KMS-11 (cell line): Measurements from ENCODE around the gene MED17.

ENCODE experiments used
- H2AFZ ChIP-seq: fragments of 200-600 bp; sonication (generic); 2 replicates; pipeline ENCODE4 v1.6.1; 2016; ENCODE audit warnings: antibody characterized with exemption, mixed run types, low read depth
- H3K27ac ChIP-seq: fragments of 200-600 bp; sonication (generic); 2 replicates; pipeline ENCODE4 v1.6.1; 2016; ENCODE audit warnings: mild to moderate bottlenecking, mixed run types
- H3K27me3 ChIP-seq: fragments of 200-600 bp; sonication (generic); 2 replicates; pipeline ENCODE4 v1.6.1; 2017; ENCODE audit warnings: mild to moderate bottlenecking, low read depth, mixed run types, moderate library complexity; ENCODE audit not compliant: insufficient read depth
- H3K36me3 ChIP-seq: fragments of 200-600 bp; sonication (generic); 2 replicates; pipeline ENCODE4 v1.6.1; 2017; ENCODE audit warnings: mild to moderate bottlenecking, mixed run types; ENCODE audit not compliant: insufficient read depth
- H3K4me1 ChIP-seq: fragments of 200-600 bp; sonication (generic); 2 replicates; pipeline ENCODE4 v1.6.1; 2016; ENCODE audit warnings: mild to moderate bottlenecking, low read depth, mixed run types; ENCODE audit not compliant: poor library complexity, severe bottlenecking
- H3K4me2 ChIP-seq: fragments of 200-600 bp; sonication (generic); 2 replicates; pipeline ENCODE4 v1.7.0; 2016; ENCODE audit warnings: mild to moderate bottlenecking, mixed run types
- H3K4me3 ChIP-seq: fragments of 200-600 bp; sonication (generic); IDR thresholded peaks from 2 replicates; pipeline ENCODE4 v1.6.1; 2017; ENCODE audit warnings: low read depth, low read length, mixed read lengths; ENCODE audit not compliant: insufficient read depth
- H3K79me2 ChIP-seq: fragments of 200-600 bp; sonication (generic); 2 replicates; pipeline ENCODE4 v1.6.1; 2016; ENCODE audit warnings: low read depth, mixed run types; ENCODE audit not compliant: insufficient read depth
- H3K9ac ChIP-seq: fragments of 200-600 bp; sonication (generic); 2 replicates; pipeline ENCODE4 v1.6.1; 2016; ENCODE audit warnings: mild to moderate bottlenecking, mixed run types
- H4K20me1 ChIP-seq: fragments of 200-600 bp; sonication (generic); 2 replicates; pipeline ENCODE4 v1.6.1; 2016; ENCODE audit warnings: mild to moderate bottlenecking, mixed run types; ENCODE audit not compliant: insufficient read depth
- TF ChIP-seq, protein P1 (sequence below): fragments of 200-600 bp; sonication (generic); conservative IDR thresholded peaks from 2 replicates; pipeline ENCODE4 v1.6.1; 2017; ENCODE audit warnings: low read depth, mild to moderate bottlenecking, antibody characterized with exemption, low read length, moderate library complexity, mixed read lengths

The MED17 gene

DNA sequence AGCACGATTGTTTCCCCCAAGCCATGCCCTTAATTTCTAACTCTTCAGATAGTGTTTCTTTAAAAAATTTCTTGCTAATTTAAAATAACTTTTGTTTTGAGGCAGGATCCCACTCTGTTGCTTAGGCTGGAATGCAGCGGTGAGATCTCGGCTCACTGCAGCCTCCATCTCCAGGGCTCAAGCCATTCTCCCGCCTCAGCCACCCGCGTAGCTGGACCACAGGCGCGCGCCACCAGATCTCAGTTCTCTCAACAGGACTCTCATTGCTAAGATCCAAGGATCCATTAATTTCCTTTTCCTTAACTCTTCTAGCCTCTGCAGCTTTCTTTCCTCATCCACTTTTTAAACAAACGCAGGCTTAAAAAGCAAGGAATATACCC, 327 bp upstream of the MED17 start:
- H3K4me1 ChIP-seq: peaks cover 21% of the 10 kb centered on the region
- H3K4me3 ChIP-seq: no peak overlapping the region
- peak overlapping the region; percentile 91 for H3K9ac ChIP-seq
- peaks cover 41% of the 10 kb centered on the region for H3K79me2 ChIP-seq
- H2AFZ ChIP-seq: peak overlapping the region; percentile 62
- H3K36me3 ChIP-seq: no peaks in the 10 kb centered on the region
- H3K27me3 ChIP-seq: no peaks in the 10 kb centered on the region
- H3K4me2 ChIP-seq: peak overlapping the region; percentile 47
- no peak overlapping the region for H3K27ac ChIP-seq
- TF ChIP-seq, protein P1, sequence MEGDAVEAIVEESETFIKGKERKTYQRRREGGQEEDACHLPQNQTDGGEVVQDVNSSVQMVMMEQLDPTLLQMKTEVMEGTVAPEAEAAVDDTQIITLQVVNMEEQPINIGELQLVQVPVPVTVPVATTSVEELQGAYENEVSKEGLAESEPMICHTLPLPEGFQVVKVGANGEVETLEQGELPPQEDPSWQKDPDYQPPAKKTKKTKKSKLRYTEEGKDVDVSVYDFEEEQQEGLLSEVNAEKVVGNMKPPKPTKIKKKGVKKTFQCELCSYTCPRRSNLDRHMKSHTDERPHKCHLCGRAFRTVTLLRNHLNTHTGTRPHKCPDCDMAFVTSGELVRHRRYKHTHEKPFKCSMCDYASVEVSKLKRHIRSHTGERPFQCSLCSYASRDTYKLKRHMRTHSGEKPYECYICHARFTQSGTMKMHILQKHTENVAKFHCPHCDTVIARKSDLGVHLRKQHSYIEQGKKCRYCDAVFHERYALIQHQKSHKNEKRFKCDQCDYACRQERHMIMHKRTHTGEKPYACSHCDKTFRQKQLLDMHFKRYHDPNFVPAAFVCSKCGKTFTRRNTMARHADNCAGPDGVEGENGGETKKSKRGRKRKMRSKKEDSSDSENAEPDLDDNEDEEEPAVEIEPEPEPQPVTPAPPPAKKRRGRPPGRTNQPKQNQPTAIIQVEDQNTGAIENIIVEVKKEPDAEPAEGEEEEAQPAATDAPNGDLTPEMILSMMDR: no peak
- H4K20me1 ChIP-seq: no peaks in the 10 kb centered on the region

DNA sequence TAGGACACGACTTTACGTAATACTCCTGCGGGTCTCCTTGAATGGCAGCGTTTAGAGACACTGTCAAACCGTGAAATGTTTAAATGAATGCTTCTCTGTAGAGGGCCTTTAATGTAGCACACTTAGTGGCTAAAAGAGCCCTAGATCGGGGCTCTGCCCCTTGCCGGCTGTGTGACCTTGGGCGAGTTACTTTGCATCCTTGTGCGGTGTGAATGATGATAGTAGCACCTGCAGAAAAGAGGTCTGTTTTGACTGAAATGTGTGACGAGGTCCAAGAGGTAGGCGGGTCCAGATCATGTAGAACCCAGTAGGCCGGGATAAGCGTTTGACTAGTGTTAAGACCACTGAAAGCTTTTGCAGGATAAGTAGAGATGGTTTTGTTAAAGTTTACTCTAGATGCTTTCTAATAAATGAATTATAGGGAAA, 866 bp downstream of the MED17 start:
- no peaks in the 10 kb centered on the region for H3K36me3 ChIP-seq
- H3K27me3 ChIP-seq: no peaks in the 10 kb centered on the region
- peak overlapping the region; percentile 91; the same call in 1 of the 2 replicates for H3K9ac ChIP-seq
- no peak overlapping the region for H3K4me3 ChIP-seq
- H3K4me1 ChIP-seq: peaks cover 21% of the 10 kb centered on the region
- peak overlapping the region; percentile 62; the same call in 1 of the 2 replicates for H2AFZ ChIP-seq
- H3K27ac ChIP-seq: peak overlapping the region; percentile 88
- TF ChIP-seq, protein P1: no peak
- peak overlapping the region; percentile 64 for H3K4me2 ChIP-seq
- H3K79me2 ChIP-seq: peaks cover 43% of the 10 kb centered on the region
- no peaks in the 10 kb centered on the region for H4K20me1 ChIP-seq

DNA sequence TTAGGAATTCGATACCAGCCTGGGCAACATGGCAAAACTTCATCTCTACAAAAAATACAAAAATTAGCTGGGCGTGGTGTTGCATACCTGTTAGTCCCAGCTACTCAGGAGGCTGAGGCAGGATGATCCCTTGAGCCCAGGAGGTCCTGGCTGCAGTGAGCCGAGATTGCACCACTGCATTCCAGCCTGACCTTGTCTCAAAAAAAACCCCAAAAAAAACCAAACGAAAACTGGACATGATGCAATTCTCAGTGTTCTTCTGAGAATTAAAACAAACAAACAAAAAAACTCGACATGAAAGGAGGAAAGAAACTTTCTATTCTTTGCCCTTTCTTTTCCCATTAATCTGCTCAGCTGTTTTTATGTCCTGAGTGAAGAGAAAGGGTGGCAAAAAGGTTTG, 7.4 kb downstream of the MED17 start:
- H3K4me1 ChIP-seq: peaks cover 4% of the 10 kb centered on the region

DNA sequence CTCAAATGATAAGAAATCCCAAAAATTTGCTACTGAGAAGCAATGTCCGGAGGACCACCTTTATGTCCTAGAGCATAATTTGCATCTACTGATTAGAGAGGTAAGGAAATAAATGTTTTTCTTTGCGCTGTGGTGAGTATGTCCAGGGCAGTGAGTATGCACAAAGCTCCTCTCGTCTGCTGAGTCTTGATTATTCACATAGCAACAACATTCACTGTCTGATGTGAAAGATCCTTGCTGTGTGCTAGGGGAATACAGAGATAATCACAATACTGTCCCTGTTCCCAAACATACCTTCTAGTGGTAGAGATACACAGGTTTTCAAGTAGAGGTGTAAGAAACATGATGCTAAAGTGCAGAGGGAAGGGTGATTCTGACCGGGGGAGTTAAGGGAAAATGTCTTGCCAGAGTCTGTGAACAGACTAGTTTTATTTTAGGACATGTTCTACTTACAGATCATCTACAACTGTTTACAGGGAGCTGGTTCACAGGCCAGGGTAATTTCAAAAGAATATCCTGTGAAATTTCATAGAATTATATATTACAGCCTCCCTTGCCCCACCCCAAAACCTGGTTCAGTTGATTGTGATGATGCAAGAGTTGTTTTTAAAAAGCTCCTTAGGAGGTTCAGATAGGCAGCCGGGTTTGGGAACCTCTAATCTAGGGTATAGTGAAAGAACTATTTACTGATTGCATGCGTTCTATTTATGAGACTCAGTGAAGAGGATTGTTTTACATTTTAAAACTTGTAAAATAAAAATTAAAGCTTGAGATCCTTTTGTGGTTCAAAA, 12.6 kb downstream of the MED17 start:
- Histone ChIP-seq H3K79me2 (no peaks in the 10 kb centered on the region), H3K4me3 (no peak overlapping the region), H3K4me1 (no peaks in the 10 kb centered on the region), H3K27ac (no peak overlapping the region), H3K27me3 (no peaks in the 10 kb centered on the region), H4K20me1 (no peaks in the 10 kb centered on the region), H3K9ac (no peak overlapping the region), H3K4me2 (no peak overlapping the region), H3K36me3 (no peaks in the 10 kb centered on the region), H2AFZ (no peak overlapping the region)
- TF ChIP-seq, protein P1: no peak

More for the DNA sequence above, 7.4 kb downstream of the MED17 start:
- no peak overlapping the region for H3K4me3 ChIP-seq
- no peaks in the 10 kb centered on the region for H3K27me3 ChIP-seq
- TF ChIP-seq, protein P1: no peak
- no peak overlapping the region for H3K9ac ChIP-seq
- peaks cover 25% of the 10 kb centered on the region for H3K79me2 ChIP-seq
- H4K20me1 ChIP-seq: no peaks in the 10 kb centered on the region
- no peak overlapping the region for H3K4me2 ChIP-seq
- no peak overlapping the region for H3K27ac ChIP-seq
- H3K36me3 ChIP-seq: no peaks in the 10 kb centered on the region
- H2AFZ ChIP-seq: no peak overlapping the region
